GM23248 (cell line): Measurements from ENCODE around the gene ZCCHC8.
"Not testable (repeated sequence)": the region's sequence is repeated elsewhere in the genome, so short reads cannot be mapped to it uniquely, and the experiment has no call there.

ENCODE experiments used
- EZH2 ChIP-seq: fragments of 200-600 bp; sonication (generic); IDR thresholded peaks from 2 replicates; pipeline ENCODE4 v1.6.1; 2018; ENCODE audit warnings: antibody characterized with exemption, mild to moderate bottlenecking; ENCODE audit not compliant: insufficient read depth, poor library complexity, severe bottlenecking
- EZH2phosphoT487 ChIP-seq: fragments of 200-600 bp; sonication (generic); IDR thresholded peaks from 2 replicates; pipeline ENCODE4 v1.6.1; 2018; ENCODE audit warnings: antibody characterized with exemption, moderate library complexity, mild to moderate bottlenecking, low read depth; ENCODE audit not compliant: insufficient read depth

DNA sequence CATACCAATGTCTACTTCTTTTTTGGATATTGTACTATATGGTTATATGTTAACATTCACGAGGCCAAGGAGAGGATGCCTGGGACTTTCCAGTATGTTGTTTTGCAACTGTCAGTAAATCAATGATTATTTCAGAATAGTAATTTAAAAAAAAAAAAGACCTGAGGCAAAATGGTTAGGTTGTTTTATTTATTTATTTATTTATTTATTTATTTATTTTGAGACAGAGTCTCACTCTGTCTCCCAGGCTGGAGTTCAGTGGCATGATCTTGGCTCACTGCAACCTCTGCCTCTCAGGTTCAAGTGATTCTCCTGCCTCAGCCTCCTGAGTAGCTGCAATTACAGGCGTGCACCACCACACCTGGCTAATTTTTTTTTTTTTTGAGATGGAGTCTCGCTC lies 52.9 kb downstream of the ZCCHC8 start:
- not testable (repeated sequence) for TF ChIP-seq EZH2phosphoT487, EZH2
